GM21447 (cell line): Measurements from ENCODE around the gene SGTB.
"Not testable (repeated sequence)": the region's sequence is repeated elsewhere in the genome, so short reads cannot be mapped to it uniquely, and the experiment has no call there.

ENCODE experiments used
- ATAC-seq: cut with Tn5 transposase; IDR thresholded peaks from one replicate; pipeline ENCODE4 v1.9.1; 2021; ENCODE audit not compliant: unreplicated experiment

Gene SGTB

GRCh38 chr5:65674749-65675148, 47.2 kb downstream of the SGTB start:
- no peak for ATAC-seq

DNA sequence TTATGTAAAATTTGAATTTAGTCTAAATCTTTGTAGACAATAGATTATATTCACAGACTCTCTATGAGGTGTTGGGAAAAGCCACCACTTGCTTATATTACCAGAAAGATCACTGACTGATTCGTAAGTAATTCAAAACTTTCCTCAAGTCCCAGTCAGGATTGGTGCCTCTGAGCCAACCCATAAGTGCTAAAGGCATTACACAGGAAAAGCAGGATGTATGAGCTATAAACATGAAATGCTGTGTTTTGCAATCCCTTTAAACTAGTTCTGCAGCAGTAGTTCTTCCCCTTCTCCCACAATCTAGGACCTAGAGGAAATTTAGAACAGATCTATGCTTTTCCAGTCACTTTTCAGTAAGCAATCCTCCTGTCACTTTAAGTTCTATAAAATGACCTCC, 49.1 kb downstream of the SGTB start:
- ATAC-seq = no peak

- ATAC-seq = no peak
Observed at GRCh38 chr5:65668696-65669095, 53.2 kb downstream of the SGTB start.

DNA sequence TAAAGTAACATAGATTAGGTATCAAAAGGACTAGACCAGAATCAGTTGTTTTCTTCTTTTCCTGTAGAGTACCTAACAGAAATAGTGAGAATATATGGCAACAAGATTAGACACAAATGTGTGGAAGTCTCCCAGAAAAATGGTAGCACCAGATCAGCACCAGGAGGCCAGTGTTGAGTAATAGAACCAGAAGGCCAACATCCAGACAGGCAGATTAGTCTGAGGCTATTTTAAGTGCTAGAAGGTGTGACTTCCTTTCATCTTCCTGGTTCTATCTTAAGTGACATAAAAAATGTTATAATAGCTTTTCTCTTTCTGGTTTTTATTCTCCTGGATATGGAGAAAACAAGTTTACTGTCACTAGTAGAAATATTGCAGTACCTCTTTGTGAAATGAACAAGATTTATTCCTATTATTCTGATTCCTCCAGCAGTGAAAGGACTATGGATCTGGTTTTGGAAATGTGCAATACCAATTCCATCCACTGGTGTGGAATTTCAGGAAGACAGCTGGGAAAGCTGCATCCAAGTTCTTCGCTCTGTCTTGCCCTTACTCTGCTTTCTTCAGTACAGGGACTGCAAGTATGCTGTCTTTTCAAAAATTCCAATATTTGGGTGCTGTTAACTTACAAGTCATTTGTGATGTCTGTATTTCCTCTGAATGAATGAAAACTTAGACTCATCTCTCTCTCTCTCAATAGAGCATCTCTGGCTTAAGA, 57.9 kb downstream of the SGTB start:
- ATAC-seq = no peak

- ATAC-seq = no peak
Observed at GRCh38 chr5:65654713-65655112, 67.2 kb downstream of the SGTB start.

GRCh38 chr5:65651144-65651543, 70.8 kb downstream of the SGTB start:
- ATAC-seq = no peak

GRCh38 chr5:65647941-65648340, 74.0 kb downstream of the SGTB start:
- no peak for ATAC-seq

DNA sequence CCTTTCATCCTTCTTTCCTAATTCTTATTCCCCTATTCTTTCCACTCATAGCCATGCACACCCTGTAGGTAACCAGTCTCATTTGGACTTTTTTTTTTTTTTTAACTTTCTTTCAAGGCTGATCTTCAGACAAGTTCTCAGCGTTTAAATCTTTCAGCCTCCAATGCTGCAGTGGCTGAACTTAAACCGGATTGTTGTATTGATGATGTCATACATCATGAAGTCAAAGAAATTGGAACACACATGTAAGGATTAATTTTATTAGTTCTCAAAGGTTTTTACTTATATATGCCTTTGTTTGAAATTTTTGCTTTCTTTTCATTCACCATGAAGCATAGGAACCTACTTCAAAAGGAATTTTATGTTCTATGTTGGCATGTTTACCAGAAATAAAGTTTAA, 75.0 kb downstream of the SGTB start:
- ATAC-seq = no peak

GRCh38 chr5:65640240-65640639, 81.7 kb downstream of the SGTB start:
- ATAC-seq = no peak

DNA sequence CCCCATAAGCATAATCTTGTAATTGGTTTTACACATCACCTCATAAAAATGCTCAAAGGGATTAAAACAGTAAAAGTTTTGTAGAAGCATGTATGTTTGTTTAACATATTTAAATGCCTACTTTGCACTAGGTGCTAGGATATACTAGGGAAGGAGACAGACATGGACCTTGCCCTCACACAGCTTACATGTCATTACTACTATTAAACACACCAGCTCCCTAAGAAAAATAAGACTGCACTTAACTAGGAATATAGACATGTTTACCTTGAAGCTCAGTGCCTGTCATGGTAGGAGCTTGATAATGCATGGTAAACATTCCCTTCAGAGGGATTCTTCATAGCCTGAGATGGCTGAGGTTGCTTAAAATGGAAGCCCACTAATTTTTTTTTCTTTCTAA, 90.9 kb downstream of the SGTB start:
- no peak for ATAC-seq

DNA sequence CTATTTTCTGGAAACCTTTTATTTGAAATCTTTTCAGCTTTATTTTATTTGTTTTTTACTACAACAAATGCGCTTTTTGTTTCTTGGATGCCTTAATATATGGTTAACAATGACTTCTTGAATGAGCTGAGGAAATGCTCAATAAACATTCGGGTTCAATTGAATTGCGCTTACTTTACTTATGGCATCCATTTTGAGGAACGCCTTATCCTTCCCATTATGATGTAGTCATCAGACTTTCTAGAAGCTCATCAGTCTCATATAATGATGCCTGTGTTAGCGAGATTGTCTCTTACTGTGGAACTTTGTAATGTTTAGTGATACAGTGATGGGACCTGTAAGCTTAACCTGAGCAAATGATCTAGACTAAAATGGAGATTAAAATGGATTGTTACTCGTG, 96.2 kb downstream of the SGTB start:
- no peak for ATAC-seq

GRCh38 chr5:65624571-65625555, 97.0 kb downstream of the SGTB start, which contains the start of the genes SHLD3 and TRAPPC13:
Gene SHLD3 (plus strand): TSS chr5:65625027. CDS start chr5:65629588, 4,561 bp downstream.
Gene TRAPPC13 (plus strand): TSS chr5:65625027. CDS start chr5:65625061, 34 bp downstream.
- ATAC-seq = peak; percentile 79

GRCh38 chr5:65624025-65624570, 97.8 kb downstream of the SGTB start, which contains the start of gene TRIM23:
Gene TRIM23 (minus strand): TSS chr5:65624333. CDS start chr5:65624274, 59 bp downstream.
- ATAC-seq = peak; percentile 96

DNA sequence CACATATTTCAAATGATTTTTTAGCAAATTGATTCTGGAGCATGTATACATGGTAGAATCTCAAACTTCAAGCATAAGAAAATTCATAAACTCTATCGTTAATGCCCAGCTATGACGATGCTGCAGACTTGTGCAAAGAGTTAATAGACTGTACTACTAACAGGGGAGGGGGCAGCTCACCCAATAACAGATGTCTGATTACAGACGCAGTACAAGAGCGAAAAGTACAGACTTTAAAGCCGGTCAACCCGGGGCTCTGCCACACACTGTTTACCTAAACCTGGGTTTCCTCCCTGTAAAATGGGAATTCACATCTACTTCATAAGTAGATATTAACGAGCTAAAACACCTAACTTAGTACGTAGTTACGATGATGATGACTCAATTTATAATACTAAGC, 98.4 kb downstream of the SGTB start:
- ATAC-seq = no peak

DNA sequence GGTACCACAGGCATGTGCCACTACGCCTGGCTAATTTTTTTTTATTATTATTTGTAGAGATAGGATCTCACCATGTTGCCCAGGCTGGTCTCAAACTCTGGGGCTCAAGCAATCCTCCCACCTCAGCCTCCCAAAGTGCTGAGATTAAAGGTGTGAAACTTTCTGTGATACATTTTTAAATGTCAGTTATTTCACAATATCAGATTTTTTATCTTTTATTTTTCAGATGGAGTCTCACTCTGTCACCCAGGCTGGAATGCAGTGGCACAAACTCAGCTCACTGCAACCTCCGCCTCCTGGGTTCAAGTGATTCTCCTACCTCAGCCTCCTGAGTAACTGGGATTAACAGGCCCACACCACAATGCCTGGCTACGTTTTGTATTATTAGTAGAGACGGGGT, 99.9 kb downstream of the SGTB start:
- ATAC-seq = not testable (repeated sequence)

- ATAC-seq = no peak
Observed at GRCh38 chr5:65620021-65620420, 101.9 kb downstream of the SGTB start.
